SIG-M5 treated with dmso at 0.1 percent for 504 hours (cell line): ENCODE data around the gene ARID3A.

Source experiments
- DNase-seq: peaks from one replicate; lab custom pipeline; 2025; ENCODE audit not compliant: unreplicated experiment; lab: John Stamatoyannopoulos, UW

Gene ARID3A

DNA sequence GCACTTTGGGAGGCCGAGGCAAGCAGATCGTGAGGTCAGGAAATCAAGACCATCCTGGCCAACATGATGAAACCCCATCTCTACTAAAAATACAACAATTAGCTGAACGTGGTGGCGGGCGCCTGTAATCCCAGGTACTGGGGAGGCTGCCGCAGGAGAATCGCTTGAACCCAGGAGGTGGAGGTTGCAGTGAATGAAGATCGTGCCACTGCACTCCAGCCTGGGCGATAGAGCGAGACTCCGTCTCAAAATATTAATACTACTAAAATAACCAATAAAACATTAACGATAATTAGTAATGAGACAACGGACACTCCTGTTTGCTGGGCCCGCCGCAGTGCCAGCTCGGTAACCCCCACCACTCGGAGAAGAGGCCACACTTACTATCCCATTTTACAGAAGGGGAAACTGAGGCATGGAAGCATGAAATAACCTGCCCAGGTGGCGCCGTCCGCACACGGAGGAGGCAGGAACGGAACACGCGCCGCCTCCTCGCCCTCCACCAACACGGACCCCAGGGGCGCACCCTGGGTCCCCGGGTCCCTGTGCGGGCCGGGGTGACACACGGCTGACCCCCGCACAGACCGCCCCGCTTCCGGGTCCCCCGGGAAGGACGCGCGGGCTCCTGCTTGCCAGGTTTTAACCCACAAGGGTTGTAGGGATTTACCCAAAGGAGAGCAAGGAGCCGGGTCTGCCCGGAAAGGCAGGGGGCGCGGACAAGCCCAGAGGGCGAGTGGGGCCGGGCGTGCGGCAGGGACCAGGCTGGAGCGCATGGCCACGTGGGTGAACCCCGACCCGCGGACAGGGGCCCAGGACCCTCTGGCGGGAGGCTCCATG lies 14.4 kb upstream of the ARID3A start:
- no peak for DNase-seq

DNA sequence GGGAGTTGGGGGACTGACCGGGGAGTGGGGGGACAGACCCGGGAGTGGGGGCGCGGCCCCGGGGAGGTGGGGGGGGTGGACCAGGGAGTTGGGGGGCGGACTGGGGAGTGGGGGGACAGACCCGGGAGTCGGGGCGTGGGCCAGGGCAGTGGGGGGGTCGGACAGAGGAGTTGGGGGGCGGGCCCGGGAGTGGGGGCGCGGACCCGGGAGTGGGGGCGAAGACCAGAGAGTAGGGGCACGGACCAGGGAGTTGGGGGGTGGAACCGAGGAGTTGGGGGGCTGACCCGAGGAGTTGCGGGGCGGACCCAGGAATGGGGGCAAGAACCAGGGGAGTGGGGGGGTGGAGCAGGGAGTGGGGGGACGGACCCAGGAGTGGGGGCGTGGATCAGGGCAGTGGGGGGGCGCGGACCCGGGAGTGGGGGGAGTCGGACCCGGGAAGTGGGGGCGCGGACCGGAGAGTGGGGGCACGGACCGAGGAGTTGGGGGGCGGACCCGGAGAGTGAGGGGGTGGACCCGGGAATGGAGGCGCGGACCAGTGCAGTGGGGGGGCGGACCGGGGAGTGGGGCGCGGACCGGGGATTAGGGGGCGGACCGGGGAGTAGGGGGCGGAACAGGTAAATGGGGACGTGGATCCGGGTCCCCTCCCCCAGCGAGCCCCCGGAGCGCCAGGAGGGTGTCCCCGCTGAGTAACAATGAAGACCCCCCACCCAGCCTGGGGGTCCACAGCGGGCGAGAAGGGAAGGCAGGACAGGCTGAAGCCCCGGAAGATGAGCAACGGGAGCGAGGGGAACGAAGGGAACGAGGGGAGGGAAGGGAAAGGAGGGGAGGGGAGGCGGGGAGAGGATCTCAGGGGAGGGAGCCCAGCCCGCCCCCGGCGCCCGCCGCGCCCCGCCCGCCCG lies 13.4 kb upstream of the ARID3A start:
- DNase-seq = peak; percentile 44

DNA sequence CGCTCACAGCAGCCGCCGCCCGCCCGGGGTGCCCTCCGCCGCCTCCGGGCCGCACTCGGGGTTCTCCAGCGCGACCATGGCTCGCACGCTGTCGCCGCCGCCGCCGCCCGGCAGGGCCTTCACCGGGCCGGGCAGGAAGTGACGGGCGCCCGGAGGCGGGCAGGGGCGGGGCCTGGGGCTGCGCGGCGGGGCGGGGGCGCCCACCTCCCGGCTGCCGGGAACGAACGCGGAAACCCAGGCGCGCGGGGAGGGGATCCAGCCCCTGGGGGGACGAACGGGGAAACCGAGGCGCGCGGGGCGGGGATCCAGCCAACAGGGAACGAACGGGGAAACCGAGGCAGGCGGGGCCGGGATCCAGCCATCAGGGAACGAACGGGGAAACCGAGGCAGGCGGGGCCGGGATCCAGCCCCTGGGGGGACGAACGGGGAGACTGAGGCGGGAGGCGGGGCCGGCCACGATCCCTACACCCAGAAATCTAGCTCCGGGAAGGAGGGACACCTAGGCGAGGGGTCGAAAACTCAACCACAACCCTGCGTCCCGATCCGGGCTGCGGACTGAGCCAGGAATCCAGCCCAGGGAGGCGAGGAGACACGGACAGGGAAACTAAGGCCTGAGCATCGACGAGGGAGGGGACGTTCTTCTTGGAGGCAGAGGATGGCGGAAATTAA lies 12.6 kb upstream of the ARID3A start, which contains the start of gene R3HDM4:
Gene R3HDM4, minus strand, starts transcription at position 140 of the 669 bp plus-strand sequence. Its CDS starts 62 bp downstream, at position 78.
- DNase-seq = peak; percentile 52

DNA sequence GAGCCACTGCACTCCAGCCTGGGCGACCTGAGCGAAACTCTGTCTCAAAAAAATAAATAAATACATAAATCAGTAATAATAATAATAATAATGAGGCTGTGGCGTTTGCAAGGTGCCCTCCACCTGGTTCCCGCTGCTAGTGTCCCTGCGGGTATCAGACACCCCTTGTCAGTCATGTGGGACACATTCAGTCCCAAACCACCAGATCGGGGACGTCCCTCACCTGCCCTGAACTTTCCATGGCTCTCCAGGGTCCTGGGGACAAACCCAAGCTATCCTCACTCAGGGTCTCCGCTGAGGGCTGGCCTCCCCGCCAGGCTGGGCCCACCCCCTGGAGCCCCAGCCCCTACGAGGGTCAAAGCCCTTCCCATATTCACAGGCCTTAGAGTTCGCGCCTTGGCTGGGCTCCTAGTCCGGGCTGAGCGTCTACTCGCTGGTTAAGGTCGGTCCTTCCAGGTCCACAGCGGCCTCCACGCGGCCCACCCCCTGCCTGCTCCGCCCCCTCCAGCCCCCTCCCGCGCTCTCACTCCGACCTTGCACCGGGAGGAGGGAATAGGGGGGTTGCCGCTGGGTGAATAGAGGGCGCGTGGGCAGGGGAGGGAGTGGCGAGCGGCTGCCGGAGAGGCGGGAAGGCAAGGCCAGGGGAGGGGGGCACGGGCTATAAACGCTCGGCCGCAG lies 9.1 kb upstream of the ARID3A start:
- no peak for DNase-seq

DNA sequence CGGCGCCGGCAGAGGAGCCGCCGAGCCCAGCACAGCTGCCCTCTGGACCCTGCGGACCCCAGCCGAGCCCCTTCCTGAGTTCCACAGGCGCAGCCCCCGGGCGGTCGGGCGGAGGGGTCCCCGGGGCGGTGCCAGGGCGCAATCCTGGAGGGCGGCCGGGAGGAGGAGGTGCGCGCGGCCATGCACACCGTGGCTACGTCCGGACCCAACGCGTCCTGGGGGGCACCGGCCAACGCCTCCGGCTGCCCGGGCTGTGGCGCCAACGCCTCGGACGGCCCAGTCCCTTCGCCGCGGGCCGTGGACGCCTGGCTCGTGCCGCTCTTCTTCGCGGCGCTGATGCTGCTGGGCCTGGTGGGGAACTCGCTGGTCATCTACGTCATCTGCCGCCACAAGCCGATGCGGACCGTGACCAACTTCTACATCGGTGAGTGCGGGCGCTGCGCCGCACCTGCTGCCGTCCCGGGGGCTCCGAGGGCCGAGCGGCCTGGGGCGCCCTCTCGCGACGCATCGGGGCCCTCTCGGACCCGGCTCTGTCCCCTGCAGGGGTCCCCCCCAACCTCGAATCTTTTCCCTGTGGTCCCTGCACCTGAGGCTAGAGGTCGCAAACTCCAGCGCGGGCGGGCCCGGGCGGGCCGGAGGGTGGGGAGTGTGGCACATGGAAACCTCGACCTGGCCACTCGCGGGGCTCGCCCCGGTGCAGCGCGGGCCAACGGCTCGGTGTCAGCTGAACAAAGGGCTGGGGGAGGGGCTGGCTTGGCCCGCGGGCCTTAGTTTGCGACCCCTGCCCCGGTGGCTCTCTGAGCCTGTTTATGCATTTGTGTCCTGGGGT lies 8.3 kb upstream of the ARID3A start, which contains the start of gene KISS1R:
Gene KISS1R, plus strand, starts transcription at position 11 of the 829 bp plus-strand sequence. Its CDS starts 170 bp downstream, at position 181.
- no peak for DNase-seq

GRCh38 chr19:918152-918437 lies 7.7 kb upstream of the ARID3A start:
- no peak for DNase-seq

DNA sequence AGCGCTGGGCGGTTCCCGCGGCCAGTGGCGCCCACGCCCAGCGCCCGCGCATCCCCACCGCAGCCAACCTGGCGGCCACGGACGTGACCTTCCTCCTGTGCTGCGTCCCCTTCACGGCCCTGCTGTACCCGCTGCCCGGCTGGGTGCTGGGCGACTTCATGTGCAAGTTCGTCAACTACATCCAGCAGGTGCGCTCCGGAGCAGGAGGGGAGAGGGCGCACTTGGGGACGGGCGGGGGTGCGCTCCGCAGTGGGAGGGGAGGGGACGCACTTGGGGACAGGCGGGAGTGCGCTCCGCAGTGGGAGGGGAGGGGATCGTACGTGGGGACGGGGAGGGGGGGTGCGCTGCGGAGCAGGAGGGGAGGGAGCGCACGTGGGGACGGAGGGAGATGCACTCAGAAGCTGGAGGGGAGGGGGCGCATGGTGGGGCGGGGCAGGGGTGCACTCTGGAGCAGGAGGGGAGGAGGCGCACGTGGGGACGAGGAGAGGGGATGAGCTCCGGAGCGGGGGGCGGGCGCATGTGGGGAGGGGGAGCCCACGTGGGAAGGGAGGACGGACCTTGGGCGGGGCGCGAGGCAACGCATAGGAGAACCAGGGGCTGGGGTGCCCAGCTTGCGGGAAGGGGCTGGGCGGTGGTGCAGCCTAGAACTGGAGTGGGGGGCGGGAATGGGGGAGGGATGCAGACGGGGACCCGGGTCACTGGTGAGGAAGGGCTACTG lies 7.2 kb upstream of the ARID3A start:
- DNase-seq = no peak

DNA sequence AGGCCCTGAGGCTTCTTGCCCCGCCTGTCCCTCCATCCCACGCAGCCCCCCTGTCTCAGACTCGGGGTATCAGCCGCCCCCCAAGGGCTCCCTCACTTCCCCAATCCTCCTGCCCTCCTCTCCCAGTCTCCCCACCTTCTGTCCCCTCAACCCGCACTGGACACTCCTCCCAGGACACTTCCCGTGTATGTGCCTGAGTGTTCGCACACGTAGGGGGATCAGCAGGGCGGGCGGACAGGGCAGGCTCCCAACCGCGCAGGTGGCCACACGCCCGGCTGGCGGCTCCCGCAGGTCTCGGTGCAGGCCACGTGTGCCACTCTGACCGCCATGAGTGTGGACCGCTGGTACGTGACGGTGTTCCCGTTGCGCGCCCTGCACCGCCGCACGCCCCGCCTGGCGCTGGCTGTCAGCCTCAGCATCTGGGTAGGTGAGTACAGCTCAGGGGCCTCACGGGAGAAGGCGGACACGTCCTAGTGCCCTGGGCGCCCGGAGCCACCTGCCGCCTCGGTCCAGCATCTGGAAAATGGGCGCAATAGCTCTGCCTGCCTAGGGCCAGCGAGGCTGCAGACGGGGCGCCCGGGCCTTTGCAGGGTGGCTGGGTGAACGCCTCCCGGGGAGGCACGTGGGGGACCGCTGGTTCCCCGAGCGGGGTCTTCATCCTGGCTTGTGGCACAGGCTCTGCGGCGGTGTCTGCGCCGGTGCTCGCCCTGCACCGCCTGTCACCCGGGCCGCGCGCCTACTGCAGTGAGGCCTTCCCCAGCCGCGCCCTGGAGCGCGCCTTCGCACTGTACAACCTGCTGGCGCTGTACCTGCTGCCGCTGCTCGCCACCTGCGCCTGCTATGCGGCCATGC lies 6.4 kb upstream of the ARID3A start:
- DNase-seq = no peak

DNA sequence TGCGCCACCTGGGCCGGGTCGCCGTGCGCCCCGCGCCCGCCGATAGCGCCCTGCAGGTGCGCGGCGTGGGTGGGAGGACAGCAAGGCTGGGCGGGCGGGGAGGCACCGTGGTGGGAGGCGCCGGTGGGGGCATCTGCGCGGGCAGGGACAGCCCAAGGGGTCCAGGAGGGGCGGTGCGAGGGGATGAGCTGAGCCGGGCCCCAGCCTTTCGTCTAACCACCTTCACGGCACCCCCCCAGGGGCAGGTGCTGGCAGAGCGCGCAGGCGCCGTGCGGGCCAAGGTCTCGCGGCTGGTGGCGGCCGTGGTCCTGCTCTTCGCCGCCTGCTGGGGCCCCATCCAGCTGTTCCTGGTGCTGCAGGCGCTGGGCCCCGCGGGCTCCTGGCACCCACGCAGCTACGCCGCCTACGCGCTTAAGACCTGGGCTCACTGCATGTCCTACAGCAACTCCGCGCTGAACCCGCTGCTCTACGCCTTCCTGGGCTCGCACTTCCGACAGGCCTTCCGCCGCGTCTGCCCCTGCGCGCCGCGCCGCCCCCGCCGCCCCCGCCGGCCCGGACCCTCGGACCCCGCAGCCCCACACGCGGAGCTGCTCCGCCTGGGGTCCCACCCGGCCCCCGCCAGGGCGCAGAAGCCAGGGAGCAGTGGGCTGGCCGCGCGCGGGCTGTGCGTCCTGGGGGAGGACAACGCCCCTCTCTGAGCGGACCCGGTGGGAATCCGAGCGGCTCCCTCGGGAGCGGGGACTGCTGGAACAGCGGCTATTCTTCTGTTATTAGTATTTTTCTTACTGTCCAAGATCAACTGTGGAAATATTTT lies 5.6 kb upstream of the ARID3A start:
- peak; percentile 54 for DNase-seq

DNA sequence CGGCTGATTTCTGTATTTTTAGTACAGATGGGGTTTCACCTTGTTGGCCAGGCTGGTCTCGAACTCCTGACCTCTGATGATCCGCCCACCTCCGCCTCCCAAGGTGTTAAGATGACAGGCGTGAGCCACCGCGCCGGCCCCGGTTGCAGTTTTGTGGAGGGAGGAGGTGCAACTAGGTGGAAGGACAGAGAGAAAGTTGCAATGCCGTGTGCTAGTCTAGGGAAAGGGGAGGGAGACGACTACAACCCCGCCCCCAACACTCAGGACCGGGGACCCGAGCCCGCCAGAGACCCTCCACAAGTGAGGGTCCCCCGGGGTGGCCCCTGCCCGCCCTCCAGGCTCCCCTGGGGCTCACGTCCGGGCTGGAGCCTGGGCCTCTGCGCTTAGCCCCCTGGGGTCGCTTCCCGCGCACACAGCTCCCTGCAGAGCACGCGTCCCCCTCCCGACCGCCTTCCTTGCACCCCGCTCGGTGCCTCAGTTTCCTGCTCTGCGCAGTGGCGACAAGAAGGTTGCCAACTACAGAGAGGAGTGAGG lies 1.2 kb upstream of the ARID3A start:
- DNase-seq = no peak

DNA sequence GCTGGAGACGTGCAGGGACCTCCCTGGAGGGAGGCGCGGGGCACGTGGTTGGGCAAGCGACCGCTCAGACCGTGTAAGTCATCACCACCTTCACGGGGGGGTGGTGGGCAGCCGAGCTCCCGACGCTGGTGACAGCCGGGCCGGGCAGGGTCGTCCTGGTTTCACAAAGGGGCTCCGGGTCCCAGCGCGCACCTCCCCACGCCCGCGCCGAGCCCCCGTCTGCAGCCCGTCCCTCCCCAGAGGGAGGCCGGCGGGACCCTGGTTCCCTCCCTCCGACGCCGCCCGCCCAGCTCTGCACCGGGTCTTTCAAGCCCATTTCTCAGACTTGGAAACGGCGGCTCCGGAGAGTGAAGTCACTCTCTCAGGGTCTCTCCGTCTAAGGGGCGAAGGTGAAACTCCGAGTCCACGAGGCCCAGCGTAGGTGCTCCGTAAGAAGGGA lies 729 bp upstream of the ARID3A start:
- peak; percentile 92 for DNase-seq

- no peak for DNase-seq
These were observed 421 bp downstream of the ARID3A start for GRCh38 chr19:926323-926588.

GRCh38 chr19:926589-927350 lies 935 bp downstream of the ARID3A start:
- DNase-seq = peak; percentile 83

DNA sequence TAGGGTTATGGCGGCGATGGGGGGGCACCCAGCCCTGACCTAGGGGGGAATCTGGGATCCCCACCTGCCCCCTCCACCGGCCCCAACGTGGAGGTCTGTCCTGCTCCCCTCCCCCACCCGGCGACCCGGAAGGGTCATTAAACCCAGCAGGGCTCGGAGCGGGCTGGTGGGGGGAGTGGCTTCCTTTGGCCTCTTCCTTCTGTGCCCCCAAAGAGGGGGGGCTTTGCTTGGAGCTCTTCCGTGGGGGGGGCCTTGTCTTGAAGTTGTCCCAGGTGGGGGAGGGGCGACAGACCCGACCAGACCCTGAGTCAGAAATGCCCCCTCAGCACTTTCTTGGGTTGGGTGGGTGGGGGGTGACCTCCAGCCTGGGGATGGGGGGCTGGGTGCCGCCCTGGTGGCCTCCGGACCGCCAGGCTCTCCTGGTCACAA lies 1.5 kb downstream of the ARID3A start:
- DNase-seq = no peak

DNA sequence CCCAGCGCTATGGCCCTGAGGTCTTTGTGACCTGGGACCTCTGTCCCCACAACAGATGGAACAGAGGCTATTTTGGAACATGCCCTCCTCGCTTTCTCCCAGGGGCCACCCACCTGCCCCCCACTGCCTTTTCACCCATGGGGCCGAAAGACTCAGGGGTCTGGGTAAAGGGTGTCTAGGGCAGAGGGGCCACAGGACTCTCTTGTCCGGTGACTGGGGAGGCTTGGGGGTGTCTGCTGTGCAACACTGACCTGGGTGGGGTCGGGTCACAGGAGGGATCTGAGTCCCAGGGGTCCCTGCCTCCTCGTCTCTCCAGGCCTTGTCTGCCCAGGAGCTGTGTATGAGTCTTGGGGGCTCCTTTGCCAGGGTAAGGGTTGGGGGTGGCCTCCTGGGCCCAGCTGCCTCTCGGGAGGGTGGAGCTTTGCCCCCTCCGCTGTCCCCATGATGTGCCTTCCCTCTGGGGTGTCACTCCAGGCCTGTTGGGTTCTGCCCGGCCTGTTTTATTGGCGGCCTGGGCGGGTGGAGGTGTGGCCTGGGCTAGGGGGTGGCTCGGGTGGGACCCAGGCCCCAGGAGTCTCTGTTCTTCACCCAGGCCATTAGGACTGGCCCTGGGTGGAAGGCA lies 2.1 kb downstream of the ARID3A start:
- no peak for DNase-seq

GRCh38 chr19:928471-929202 lies 2.8 kb downstream of the ARID3A start:
- DNase-seq = no peak
